Measurements from ENCODE around the gene SCAMP5. TPM values are rescaled to one million over a fixed set of nuclear protein-coding genes. Genes with fewer than 3 reads are reported as not detected.

SCAMP5 gene
- total RNA-seq, 4 donors from 2014 or later = 0.47 TPM; not detected in 3

- H3K27me3 ChIP-seq = no peaks in the 10 kb centered on the region
- in situ Hi-C loops (cut with MboI; ENCODE audit: low sequenced_read_pairs in 4 of 4) = no loop called here
- H3K9me3 ChIP-seq = no peaks in the 10 kb centered on the region
- TF ChIP-seq POLR2A (IDR thresholded peaks at IDR 0.05) (no peak), CTCF (IDR thresholded peaks at IDR 0.05 in 4 of 5, conservative IDR thresholded peaks at IDR 0.05 in 1 of 5) (no peak)
- no peaks in the 10 kb centered on the region for H3K4me1 ChIP-seq
- DNase-seq (no peak), ATAC-seq (no peak)
- H3K36me3 ChIP-seq = no peaks in the 10 kb centered on the region
- H3K27ac ChIP-seq = no peak overlapping the region
- intact Hi-C loops (cut with DNase I; ENCODE audit: low total_unique reads) = no loop called here
- H3K4me3 ChIP-seq = no peak overlapping the region
Observed at GRCh38 chr15:75007216-75007615, 11.9 kb downstream of the SCAMP5 start.

GRCh38 chr15:75008221-75008625 lies 12.9 kb downstream of the SCAMP5 start:
- no peak for TF ChIP-seq CTCF (IDR thresholded peaks at IDR 0.05 in 4 of 5, conservative IDR thresholded peaks at IDR 0.05 in 1 of 5)
- no peak for TF ChIP-seq POLR2A (IDR thresholded peaks at IDR 0.05)
- no peak for ATAC-seq
- no peaks in the 10 kb centered on the region for H3K4me1 ChIP-seq
- no peak overlapping the region for H3K4me3 ChIP-seq
- H3K36me3 ChIP-seq = no peaks in the 10 kb centered on the region
- no peaks in the 10 kb centered on the region for H3K9me3 ChIP-seq
- DNase-seq = no peak
- intact Hi-C loops (cut with DNase I; ENCODE audit: low total_unique reads) (no loop called here), in situ Hi-C loops (cut with MboI; ENCODE audit: low sequenced_read_pairs in 4 of 4) (no loop called here)
- H3K27ac ChIP-seq = no peak overlapping the region
- H3K27me3 ChIP-seq = no peaks in the 10 kb centered on the region

DNA sequence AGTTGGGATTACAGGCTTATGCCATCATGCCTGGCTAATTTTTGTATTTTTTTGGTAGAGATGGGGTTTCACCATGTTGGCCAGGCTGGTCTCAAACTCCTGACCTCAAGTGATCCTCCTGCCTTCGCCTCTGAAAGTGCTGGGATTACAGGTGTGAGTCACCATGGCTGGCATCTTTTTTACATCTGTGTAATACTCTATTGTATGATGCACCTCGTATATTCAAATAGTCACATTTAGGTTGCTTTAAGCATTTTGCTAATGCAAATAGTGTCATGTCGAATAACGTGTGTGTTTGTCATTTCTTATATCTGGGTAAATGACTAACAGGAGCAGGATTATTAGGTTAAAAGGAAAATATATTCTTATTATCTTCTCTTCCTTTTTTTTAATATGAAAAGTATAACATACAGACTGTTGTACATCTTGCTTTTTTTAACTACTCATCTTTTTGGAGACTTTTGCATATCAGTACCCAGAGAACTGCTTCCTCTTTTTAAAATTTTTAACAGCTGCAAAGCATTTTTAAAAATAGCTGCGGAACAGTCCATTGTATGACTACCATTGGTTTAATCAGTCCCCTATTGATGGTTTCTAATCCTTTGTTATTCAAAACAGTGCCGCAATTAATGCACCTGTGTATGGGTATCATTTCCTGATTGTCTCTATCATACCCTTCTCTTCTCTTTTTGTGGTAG lies 13.4 kb downstream of the SCAMP5 start:
- Histone ChIP-seq H3K4me1 (no peaks in the 10 kb centered on the region), H3K27ac (no peak overlapping the region), H3K4me3 (no peak overlapping the region), H3K36me3 (no peaks in the 10 kb centered on the region), H3K9me3 (no peaks in the 10 kb centered on the region), H3K27me3 (no peaks in the 10 kb centered on the region)
- ATAC-seq = no peak
- TF ChIP-seq POLR2A (IDR thresholded peaks at IDR 0.05) (no peak), CTCF (IDR thresholded peaks at IDR 0.05 in 4 of 5, conservative IDR thresholded peaks at IDR 0.05 in 1 of 5) (no peak)
- in situ Hi-C loops (cut with MboI; ENCODE audit: low sequenced_read_pairs in 4 of 4) = no loop called here
- intact Hi-C loops (cut with DNase I; ENCODE audit: low total_unique reads) = no loop called here
- DNase-seq = no peak

- intact Hi-C loops (cut with DNase I; ENCODE audit: low total_unique reads) (no loop called here), in situ Hi-C loops (cut with MboI; ENCODE audit: low sequenced_read_pairs in 4 of 4) (no loop called here)
- TF ChIP-seq POLR2A (IDR thresholded peaks at IDR 0.05) (no peak), CTCF (IDR thresholded peaks at IDR 0.05 in 4 of 5, conservative IDR thresholded peaks at IDR 0.05 in 1 of 5) (no peak)
Observed at GRCh38 chr15:75016431-75016830, 21.1 kb downstream of the SCAMP5 start.

More at GRCh38 chr15:75016431-75016830, 21.1 kb downstream of the SCAMP5 start:
- Histone ChIP-seq H3K4me3 (no peak overlapping the region), H3K27ac (no peak overlapping the region), H3K4me1 (no peaks in the 10 kb centered on the region), H3K36me3 (no peaks in the 10 kb centered on the region), H3K9me3 (no peaks in the 10 kb centered on the region), H3K27me3 (no peaks in the 10 kb centered on the region)
- no peak for DNase-seq
- no peak for ATAC-seq
